GM12878 (cell line): ENCODE measurements around the gene VWA8. TPM values are rescaled to one million over a fixed set of nuclear protein-coding genes. Genes with fewer than 3 reads are reported as not detected.

ENCODE experiments used
- ATAC-seq: fragments of 200-7000 bp; cut with Tn5 transposase; 3 replicates; pipeline ENCODE4 v1.9.1; 2020; ENCODE audit warnings: mild to moderate bottlenecking, moderate library complexity
- BruUV-seq: library from RNA; stranded (reverse); fragments of 400-500 nt; replicated peaks from 2 replicates; lab custom pipeline; 2021; lab: Mats Ljungman, UMichigan
- CTCF ChIA-PET: fragments of 300-600 bp; sonication (Branson Sonifier 250); formaldehyde crosslinking; extraction: SDS; loops from one replicate; lab custom pipeline; 2021; ENCODE audit warnings: inconsistent platforms; lab: Yijun Ruan, JAX
- POLR2A ChIA-PET: fragments of 350-600 bp; formaldehyde crosslinking; extraction: SDS; loops from one replicate; lab custom pipeline; 2021; ENCODE audit warnings: inconsistent platforms; lab: Charles Lee
- RAD21 ChIA-PET: fragments of 300-600 bp; sonication (Branson Sonifier 250); formaldehyde crosslinking; loops from one replicate; lab custom pipeline; 2023; ENCODE audit warnings: antibody characterized with exemption; ENCODE audit not compliant: unreplicated experiment; lab: Charles Lee
- SMC1A ChIA-PET: fragments of 300-600 bp; sonication (Branson Sonifier 250); formaldehyde crosslinking; loops from one replicate; lab custom pipeline; 2023; ENCODE audit not compliant: unreplicated experiment, uncharacterized antibody; lab: Charles Lee
- DNase-seq: peaks from one replicate; pipeline ENCODE4 v3.0.0-alpha.2; 2011; ENCODE audit warnings: low read depth, low spot score
- FAIRE-seq: peaks from 3 replicates; lab custom pipeline; 2011; peaks lifted over from hg19 to GRCh38; lab: Jason Lieb, UNC
- H2AFZ ChIP-seq: 2 replicates; pipeline ENCODE4 v1.6.0; 2011; ENCODE audit warnings: low read depth, low read length, control low read depth; ENCODE audit not compliant: control insufficient read depth
- H3K27ac ChIP-seq: 2 replicates; pipeline ENCODE4 v1.5.1; 2011; ENCODE audit warnings: control low read depth; ENCODE audit not compliant: control insufficient read depth, insufficient read depth
- H3K27me3 ChIP-seq, 2 experiments: replicated peaks in 1 of 2; 2 replicates each; pipeline versions ENCODE4 v1.6.0 to v1.6.1; 2011; ENCODE audit warnings: low read length in 1 of 2; ENCODE audit not compliant: control insufficient read depth in 2 of 2, insufficient read depth in 2 of 2
- H3K36me3 ChIP-seq, 2 experiments: 2 replicates each; pipeline ENCODE4 v1.5.1; 2011; ENCODE audit warnings: low read length in 1 of 2; ENCODE audit not compliant: control insufficient read depth in 2 of 2, insufficient read depth in 2 of 2
- H3K4me1 ChIP-seq: 2 replicates; pipeline ENCODE4 v1.6.1; 2011; ENCODE audit warnings: mild to moderate bottlenecking, low read length, moderate library complexity, mixed read lengths; ENCODE audit not compliant: control insufficient read depth, insufficient read depth
- H3K4me2 ChIP-seq: 2 replicates; pipeline ENCODE4 v1.6.0; 2011; ENCODE audit warnings: control low read depth; ENCODE audit not compliant: control insufficient read depth, insufficient read depth
- H3K4me3 ChIP-seq: fragments of 200-600 bp; sonication (generic); 2 replicates; pipeline ENCODE4 v1.5.1; 2016
- H3K79me2 ChIP-seq: 2 replicates; pipeline ENCODE4 v1.6.0; 2011; ENCODE audit warnings: low read length; ENCODE audit not compliant: control insufficient read depth, insufficient read depth
- H3K9ac ChIP-seq: 2 replicates; pipeline ENCODE4 v1.8.0; 2011; ENCODE audit warnings: low read length, control low read depth, mixed read lengths; ENCODE audit not compliant: control insufficient read depth, insufficient read depth
- H3K9me3 ChIP-seq: replicated peaks from 3 replicates; pipeline ENCODE4 v1.5.1; 2011; ENCODE audit warnings: mild to moderate bottlenecking, low read length; ENCODE audit not compliant: control insufficient read depth, insufficient read depth
- H4K20me1 ChIP-seq: 2 replicates; pipeline ENCODE4 v1.6.0; 2011; ENCODE audit not compliant: control insufficient read depth, insufficient read depth
- MEF2B ChIP-seq: fragments of 450-650 bp; IDR thresholded peaks from 2 replicates; pipeline ENCODE4 v1.6.1; 2018; ENCODE audit warnings: mild to moderate bottlenecking, moderate library complexity; ENCODE audit not compliant: partially characterized antibody, poor library complexity, severe bottlenecking
- MTA3 ChIP-seq: IDR thresholded peaks from 2 replicates; pipeline ENCODE4 v1.6.1; 2012; ENCODE audit warnings: low read length, inconsistent platforms, borderline replicate concordance
- NBN ChIP-seq: fragments of 450-650 bp; IDR thresholded peaks from 2 replicates; pipeline ENCODE4 v1.6.1; 2016
- NR2C2 ChIP-seq: IDR thresholded peaks from 2 replicates; pipeline ENCODE4 v1.6.1; 2011; ENCODE audit warnings: borderline replicate concordance, low read depth; ENCODE audit not compliant: control insufficient read depth, insufficient read length
- PML ChIP-seq: IDR thresholded peaks from 2 replicates; pipeline ENCODE4 v1.6.1; 2012; ENCODE audit warnings: low read length, inconsistent platforms
- SIX5 ChIP-seq: IDR thresholded peaks from 2 replicates; pipeline ENCODE4 v1.6.1; 2011; ENCODE audit warnings: mild to moderate bottlenecking, low read depth, low read length, moderate library complexity; ENCODE audit not compliant: severe bottlenecking
- SMARCA5 ChIP-seq: fragments of 450-650 bp; IDR thresholded peaks from 2 replicates; pipeline ENCODE4 v1.6.1; 2017; ENCODE audit warnings: mild to moderate bottlenecking
- SPI1 ChIP-seq: IDR thresholded peaks from 2 replicates; pipeline ENCODE4 v1.6.1; 2011; ENCODE audit warnings: low read depth, mild to moderate bottlenecking, low read length, moderate library complexity, borderline replicate concordance; ENCODE audit not compliant: insufficient read depth
- TAF1 ChIP-seq: IDR thresholded peaks from 2 replicates; pipeline ENCODE4 v1.6.1; 2011; ENCODE audit warnings: mild to moderate bottlenecking, low read depth, low read length, borderline replicate concordance
- WGBS: methylation state at CpG from one replicate; pipeline ENCODE4 v1.1.6; 2016; ENCODE audit warnings: low lambda C conversion rate; ENCODE audit not compliant: insufficient replicate concordance, insufficient coverage; ENCODE audit errors: missing lambda C conversion rate; 5-methylcytosine and 5-hydroxymethylcytosine counted together
- in situ Hi-C: fragments of 300-500 bp; cut with MboI; formaldehyde crosslinking; loops from 9 replicates; pipeline ENCODE4 v1.14.3; 2018; ENCODE audit warnings: mixed read lengths
- intact Hi-C: fragments of 100-400 bp; cut with micrococcal nuclease; formaldehyde crosslinking; loops from one replicate; pipeline ENCODE4 v1.14.2; 2022; ENCODE audit not compliant: unreplicated experiment
- polyA plus RNA-seq, 11 experiments: library from polyadenylated mRNA; depleted of rRNA in 4 of 11; unstranded in 6 of 11; stranded (reverse) in 5 of 11; fragments of >200 nt; fragmentation: Nextera tagmentation in 4 of 11; fragmentation: Illumina TruSeq in 1 of 11; extraction: Ambion mirVana in 4 of 11; extraction: Trizol in 1 of 11; gene quantifications; 1 replicate in 1 of 11; 2 replicates in 10 of 11; pipeline versions ENCODE4 v1.2.1 to v1.2.3, GENCODE V29; 2011 to 2016; ENCODE audit warnings: inconsistent platforms in 2 of 11, missing spikeins in 2 of 11, low read depth in 1 of 11
- total RNA-seq, 4 experiments: library from RNA; depleted of rRNA in 3 of 4; stranded (reverse); fragments of >200 nt in 3 of 4; fragmentation: Illumina TruSeq in 1 of 4; extraction: Trizol in 1 of 4; gene quantifications; 2 replicates each; pipeline versions ENCODE4 v1.2.1 to v1.2.3, GENCODE V29; 2013 to 2021
- TF ChIP-seq, protein P1 (sequence below): fragments of 450-650 bp; IDR thresholded peaks from 2 replicates; pipeline ENCODE4 v1.6.1; 2017; ENCODE audit warnings: mild to moderate bottlenecking
- TF ChIP-seq, protein P2 (sequence below): IDR thresholded peaks from 2 replicates; pipeline ENCODE4 v1.6.1; 2011; ENCODE audit warnings: low read depth, low read length, improper control_type of control experiment, borderline replicate concordance
- TF ChIP-seq, protein P3 (sequence below): fragments of 450-650 bp; IDR thresholded peaks from 2 replicates; pipeline ENCODE4 v1.6.1; 2017; ENCODE audit warnings: borderline replicate concordance
- TF ChIP-seq, protein P4 (sequence below): fragments of 450-650 bp; IDR thresholded peaks from 2 replicates; pipeline ENCODE4 v1.6.1; 2018; ENCODE audit warnings: borderline replicate concordance, mild to moderate bottlenecking; ENCODE audit not compliant: partially characterized antibody

VWA8 gene
- total and polyA plus RNA-seq, 10 of the 15 experiments (the other 5 are each of a cell fraction or from before 2014, with no cell fraction given), result 3.0 to 21.8 (median 13.5) TPM

DNA sequence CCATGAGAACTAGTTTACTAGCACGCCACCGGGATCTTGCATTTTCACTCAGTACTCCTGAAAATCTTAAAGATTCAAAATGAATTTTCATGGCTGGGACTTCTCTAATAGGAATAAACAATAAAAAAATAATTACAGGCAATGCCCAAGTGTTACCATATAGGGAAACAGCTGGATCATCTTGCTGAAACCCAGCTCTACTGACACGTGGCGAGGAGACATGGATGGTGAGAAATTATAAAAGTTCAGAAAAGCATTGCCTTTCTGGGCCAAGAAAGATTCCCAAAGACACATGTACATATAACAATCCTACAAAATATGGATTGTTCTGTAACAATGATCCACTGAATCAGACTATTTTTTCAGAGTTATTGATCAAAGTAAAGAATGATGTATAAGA lies 294.3 kb downstream of the VWA8 start:
- no peak for ATAC-seq
- H3K27ac ChIP-seq, result no peak overlapping the region
- H3K4me1 ChIP-seq, result no peaks in the 10 kb centered on the region
- no peak overlapping the region for H2AFZ ChIP-seq
- no peak for FAIRE-seq
- in situ Hi-C loops (loop anchor here (5.0 kb wide), 2 partner anchors 446 to 546 kb away; no protein-coding TSS in a partner anchor), intact Hi-C loops (loop anchor here (5.0 kb wide), 1 partner anchor 551 kb away; no protein-coding TSS in a partner anchor)
- H3K9ac ChIP-seq, result no peak overlapping the region
- no peaks in the 10 kb centered on the region for H3K9me3 ChIP-seq
- H3K4me3 ChIP-seq, result no peak overlapping the region
- H3K4me2 ChIP-seq, result no peak overlapping the region
- DNase-seq, result no peak
- TF ChIP-seq NBN (no peak), MTA3 (no peak), PML (no peak), TAF1 (no peak), SMARCA5 (no peak), SPI1 (no peak), SIX5 (no peak), MEF2B (no peak), NR2C2 (no peak)
- TF ChIP-seq, protein P1, sequence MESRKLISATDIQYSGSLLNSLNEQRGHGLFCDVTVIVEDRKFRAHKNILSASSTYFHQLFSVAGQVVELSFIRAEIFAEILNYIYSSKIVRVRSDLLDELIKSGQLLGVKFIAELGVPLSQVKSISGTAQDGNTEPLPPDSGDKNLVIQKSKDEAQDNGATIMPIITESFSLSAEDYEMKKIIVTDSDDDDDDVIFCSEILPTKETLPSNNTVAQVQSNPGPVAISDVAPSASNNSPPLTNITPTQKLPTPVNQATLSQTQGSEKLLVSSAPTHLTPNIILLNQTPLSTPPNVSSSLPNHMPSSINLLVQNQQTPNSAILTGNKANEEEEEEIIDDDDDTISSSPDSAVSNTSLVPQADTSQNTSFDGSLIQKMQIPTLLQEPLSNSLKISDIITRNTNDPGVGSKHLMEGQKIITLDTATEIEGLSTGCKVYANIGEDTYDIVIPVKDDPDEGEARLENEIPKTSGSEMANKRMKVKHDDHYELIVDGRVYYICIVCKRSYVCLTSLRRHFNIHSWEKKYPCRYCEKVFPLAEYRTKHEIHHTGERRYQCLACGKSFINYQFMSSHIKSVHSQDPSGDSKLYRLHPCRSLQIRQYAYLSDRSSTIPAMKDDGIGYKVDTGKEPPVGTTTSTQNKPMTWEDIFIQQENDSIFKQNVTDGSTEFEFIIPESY, result no peak
- TF ChIP-seq, protein P2, sequence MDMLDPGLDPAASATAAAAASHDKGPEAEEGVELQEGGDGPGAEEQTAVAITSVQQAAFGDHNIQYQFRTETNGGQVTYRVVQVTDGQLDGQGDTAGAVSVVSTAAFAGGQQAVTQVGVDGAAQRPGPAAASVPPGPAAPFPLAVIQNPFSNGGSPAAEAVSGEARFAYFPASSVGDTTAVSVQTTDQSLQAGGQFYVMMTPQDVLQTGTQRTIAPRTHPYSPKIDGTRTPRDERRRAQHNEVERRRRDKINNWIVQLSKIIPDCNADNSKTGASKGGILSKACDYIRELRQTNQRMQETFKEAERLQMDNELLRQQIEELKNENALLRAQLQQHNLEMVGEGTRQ, result no peak
- TF ChIP-seq, protein P3, sequence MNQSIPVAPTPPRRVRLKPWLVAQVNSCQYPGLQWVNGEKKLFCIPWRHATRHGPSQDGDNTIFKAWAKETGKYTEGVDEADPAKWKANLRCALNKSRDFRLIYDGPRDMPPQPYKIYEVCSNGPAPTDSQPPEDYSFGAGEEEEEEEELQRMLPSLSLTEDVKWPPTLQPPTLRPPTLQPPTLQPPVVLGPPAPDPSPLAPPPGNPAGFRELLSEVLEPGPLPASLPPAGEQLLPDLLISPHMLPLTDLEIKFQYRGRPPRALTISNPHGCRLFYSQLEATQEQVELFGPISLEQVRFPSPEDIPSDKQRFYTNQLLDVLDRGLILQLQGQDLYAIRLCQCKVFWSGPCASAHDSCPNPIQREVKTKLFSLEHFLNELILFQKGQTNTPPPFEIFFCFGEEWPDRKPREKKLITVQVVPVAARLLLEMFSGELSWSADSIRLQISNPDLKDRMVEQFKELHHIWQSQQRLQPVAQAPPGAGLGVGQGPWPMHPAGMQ, result no peak
- TF ChIP-seq, protein P4, sequence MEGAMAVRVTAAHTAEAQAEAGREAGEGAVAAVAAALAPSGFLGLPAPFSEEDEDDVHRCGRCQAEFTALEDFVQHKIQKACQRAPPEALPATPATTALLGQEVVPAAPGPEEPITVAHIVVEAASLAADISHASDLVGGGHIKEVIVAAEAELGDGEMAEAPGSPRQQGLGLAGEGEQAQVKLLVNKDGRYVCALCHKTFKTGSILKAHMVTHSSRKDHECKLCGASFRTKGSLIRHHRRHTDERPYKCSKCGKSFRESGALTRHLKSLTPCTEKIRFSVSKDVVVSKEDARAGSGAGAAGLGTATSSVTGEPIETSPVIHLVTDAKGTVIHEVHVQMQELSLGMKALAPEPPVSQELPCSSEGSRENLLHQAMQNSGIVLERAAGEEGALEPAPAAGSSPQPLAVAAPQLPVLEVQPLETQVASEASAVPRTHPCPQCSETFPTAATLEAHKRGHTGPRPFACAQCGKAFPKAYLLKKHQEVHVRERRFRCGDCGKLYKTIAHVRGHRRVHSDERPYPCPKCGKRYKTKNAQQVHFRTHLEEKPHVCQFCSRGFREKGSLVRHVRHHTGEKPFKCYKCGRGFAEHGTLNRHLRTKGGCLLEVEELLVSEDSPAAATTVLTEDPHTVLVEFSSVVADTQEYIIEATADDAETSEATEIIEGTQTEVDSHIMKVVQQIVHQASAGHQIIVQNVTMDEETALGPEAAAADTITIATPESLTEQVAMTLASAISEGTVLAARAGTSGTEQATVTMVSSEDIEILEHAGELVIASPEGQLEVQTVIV, result no peak
- no peaks in the 10 kb centered on the region for H4K20me1 ChIP-seq
- H3K79me2 ChIP-seq, result no peaks in the 10 kb centered on the region
- ChIA-PET RAD21 (interaction anchor here (0.8 to 4.1 kb wide), 3 partner anchors 107 to 450 kb away, joined by 3 to 72 read pairs (median 3); no protein-coding TSS in a partner anchor), POLR2A (no interaction called here), SMC1A (interaction anchor here (0.6 to 4.4 kb wide), 9 partner anchors 8 to 618 kb away, joined by 3 to 115 read pairs (median 4); no protein-coding TSS in a partner anchor), CTCF (interaction anchor here (0.9 to 7.5 kb wide), 11 partner anchors 13 to 553 kb away, joined by 3 to 150 read pairs (median 4); no protein-coding TSS in a partner anchor)
- H3K36me3 ChIP-seq, result no peaks in the 10 kb centered on the region
- no TSS peak for BruUV-seq
- no peaks in the 10 kb centered on the region for H3K27me3 ChIP-seq
- 99% methylated on average over 4 of the region's 4 CpGs for WGBS
